Measurements from ENCODE around the gene PRR5L. TPM values are rescaled to one million over a fixed set of nuclear protein-coding genes. Genes with fewer than 3 reads are reported as not detected.

PRR5L gene
- total RNA-seq, 1 donor from 2014 or later: 122 TPM

- peaks cover 6% of the 10 kb centered on the region for H3K27me3 Mint-ChIP-seq (ENCODE audit: unreplicated experiment)
- H3K36me3 Mint-ChIP-seq (ENCODE audit: low read depth, unreplicated experiment): peaks cover 21% of the 10 kb centered on the region
- DNase-seq (ENCODE audit: low spot score): no peak
- H3K4me1 Mint-ChIP-seq (ENCODE audit: unreplicated experiment): no peaks in the 10 kb centered on the region
- TF ChIP-seq CTCF (IDR thresholded peaks at IDR 0.05; ENCODE audit: unreplicated experiment): no peak
- H3K4me3 Mint-ChIP-seq (ENCODE audit: unreplicated experiment): no peak overlapping the region
- no peaks in the 10 kb centered on the region for H3K9me3 Mint-ChIP-seq (ENCODE audit: unreplicated experiment)
- H3K27ac Mint-ChIP-seq (ENCODE audit: unreplicated experiment): no peak overlapping the region
These were observed 27.6 kb upstream of the PRR5L start for GRCh38 chr11:36268337-36268985.

GRCh38 chr11:36270701-36271100, 25.4 kb upstream of the PRR5L start:
- Mint-ChIP-seq H3K9me3 (ENCODE audit: unreplicated experiment) (no peaks in the 10 kb centered on the region), H3K27me3 (ENCODE audit: unreplicated experiment) (peaks cover 6% of the 10 kb centered on the region), H3K4me1 (ENCODE audit: unreplicated experiment) (no peaks in the 10 kb centered on the region), H3K36me3 (ENCODE audit: low read depth, unreplicated experiment) (peaks cover 28% of the 10 kb centered on the region), H3K27ac (ENCODE audit: unreplicated experiment) (no peak overlapping the region), H3K4me3 (ENCODE audit: unreplicated experiment) (no peak overlapping the region)
- DNase-seq (ENCODE audit: low spot score): no peak
- TF ChIP-seq CTCF (IDR thresholded peaks at IDR 0.05; ENCODE audit: unreplicated experiment): no peak

- Mint-ChIP-seq H3K4me3 (ENCODE audit: unreplicated experiment) (no peak overlapping the region), H3K27me3 (ENCODE audit: unreplicated experiment) (peaks cover 1% of the 10 kb centered on the region), H3K4me1 (ENCODE audit: unreplicated experiment) (peaks cover 2% of the 10 kb centered on the region), H3K36me3 (ENCODE audit: low read depth, unreplicated experiment) (peaks cover 28% of the 10 kb centered on the region), H3K9me3 (ENCODE audit: unreplicated experiment) (no peaks in the 10 kb centered on the region), H3K27ac (ENCODE audit: unreplicated experiment) (no peak overlapping the region)
- DNase-seq (ENCODE audit: low spot score): no peak
- TF ChIP-seq CTCF (IDR thresholded peaks at IDR 0.05; ENCODE audit: unreplicated experiment): no peak
These were observed 24.2 kb upstream of the PRR5L start for GRCh38 chr11:36271794-36272407.

- no peak for DNase-seq (ENCODE audit: low spot score)
- Mint-ChIP-seq H3K27ac (ENCODE audit: unreplicated experiment) (no peak overlapping the region), H3K9me3 (ENCODE audit: unreplicated experiment) (no peaks in the 10 kb centered on the region), H3K4me3 (ENCODE audit: unreplicated experiment) (no peak overlapping the region), H3K4me1 (ENCODE audit: unreplicated experiment) (peaks cover 6% of the 10 kb centered on the region), H3K27me3 (ENCODE audit: unreplicated experiment) (peaks cover 1% of the 10 kb centered on the region), H3K36me3 (ENCODE audit: low read depth, unreplicated experiment) (peaks cover 28% of the 10 kb centered on the region)
- TF ChIP-seq CTCF (IDR thresholded peaks at IDR 0.05; ENCODE audit: unreplicated experiment): no peak
These were observed 23.0 kb upstream of the PRR5L start for GRCh38 chr11:36273110-36273509.

- Mint-ChIP-seq H3K36me3 (ENCODE audit: low read depth, unreplicated experiment) (peaks cover 28% of the 10 kb centered on the region), H3K27ac (ENCODE audit: unreplicated experiment) (no peak overlapping the region), H3K27me3 (ENCODE audit: unreplicated experiment) (peaks cover 3% of the 10 kb centered on the region), H3K4me3 (ENCODE audit: unreplicated experiment) (no peak overlapping the region), H3K4me1 (ENCODE audit: unreplicated experiment) (peaks cover 6% of the 10 kb centered on the region), H3K9me3 (ENCODE audit: unreplicated experiment) (no peaks in the 10 kb centered on the region)
- no peak for TF ChIP-seq CTCF (IDR thresholded peaks at IDR 0.05; ENCODE audit: unreplicated experiment)
- DNase-seq (ENCODE audit: low spot score): no peak
These were observed 21.7 kb upstream of the PRR5L start for GRCh38 chr11:36274414-36274813.
